H1 (cell line): ENCODE measurements around the gene SV2B. TPM values are rescaled to one million over a fixed set of nuclear protein-coding genes. Genes with fewer than 3 reads are reported as not detected.

Experiments used
- CTCF ChIA-PET: fragments of 300-600 bp; sonication (Branson Sonifier 250); formaldehyde crosslinking; loops from one replicate; lab custom pipeline; 2021; ENCODE audit not compliant: partially characterized antibody; lab: Charles Lee
- POLR2A ChIA-PET: fragments of 300-600 bp; sonication (Branson Sonifier 250); formaldehyde crosslinking; loops from one replicate; lab custom pipeline; 2021; ENCODE audit warnings: inconsistent platforms; ENCODE audit not compliant: partially characterized antibody; lab: Charles Lee
- DNase-seq, 2 experiments: peaks; one replicate each; pipeline versions ENCODE4 v3.0.0 to v3.0.0-alpha.2; 2010 to 2022; ENCODE audit warnings: low spot score in 2 of 2, low read depth in 1 of 2, mixed read lengths in 1 of 2
- FAIRE-seq: peaks from 2 replicates; lab custom pipeline; 2011; peaks lifted over from hg19 to GRCh38; lab: Jason Lieb, UNC
- H2AFZ ChIP-seq: 2 replicates; pipeline ENCODE4 v1.8.1; 2012; ENCODE audit warnings: low read length, inconsistent platforms
- H2AK5ac ChIP-seq: 2 replicates; pipeline ENCODE4 v1.6.1; 2013; ENCODE audit warnings: low read depth, low read length
- H2BK120ac ChIP-seq: replicated peaks from 2 replicates; pipeline ENCODE3; 2013; ENCODE audit warnings: low read depth, low read length, inconsistent platforms
- H2BK12ac ChIP-seq: 2 replicates; pipeline ENCODE4 v1.6.1; 2013; ENCODE audit warnings: low read depth, low read length
- H2BK15ac ChIP-seq: 2 replicates; pipeline ENCODE4 v1.6.1; 2013; ENCODE audit warnings: low read length
- H2BK20ac ChIP-seq: 2 replicates; pipeline ENCODE4 v1.6.1; 2013; ENCODE audit warnings: low read length
- H2BK5ac ChIP-seq: 2 replicates; pipeline ENCODE4 v1.6.1; 2013; ENCODE audit warnings: low read depth, low read length
- H3K14ac ChIP-seq: 2 replicates; pipeline ENCODE4 v1.6.1; 2013; ENCODE audit warnings: inconsistent platforms; ENCODE audit not compliant: insufficient read length
- H3K18ac ChIP-seq: 2 replicates; pipeline ENCODE4 v1.6.1; 2013; ENCODE audit warnings: low read length; ENCODE audit errors: extremely low read depth
- H3K23ac ChIP-seq: 2 replicates; pipeline ENCODE4 v1.6.1; 2013; ENCODE audit warnings: inconsistent platforms; ENCODE audit not compliant: insufficient read length
- H3K23me2 ChIP-seq: 2 replicates; pipeline ENCODE4 v1.6.1; 2013; ENCODE audit warnings: low read depth, low read length
- H3K27ac ChIP-seq: 2 replicates; pipeline ENCODE4 v1.6.1; 2011; ENCODE audit warnings: low read depth, low read length, inconsistent platforms
- H3K27me3 ChIP-seq, 4 experiments: replicated peaks in 1 of 4; 1 replicate in 1 of 4; 2 replicates in 3 of 4; pipeline versions ENCODE4 v1.6.1 to v1.8.1; 2011 to 2013; ENCODE audit warnings: low read length in 3 of 4, mild to moderate bottlenecking in 3 of 4, inconsistent platforms in 2 of 4, mixed read lengths in 2 of 4, moderate library complexity in 1 of 4; ENCODE audit not compliant: control insufficient read depth in 3 of 4, insufficient read depth in 3 of 4; ENCODE audit errors: extremely low read depth in 1 of 4
- H3K36me3 ChIP-seq, 4 experiments: 2 replicates each; pipeline versions ENCODE4 v1.6.1 to v1.8.1; 2011 to 2013; ENCODE audit warnings: mild to moderate bottlenecking in 4 of 4, low read length in 3 of 4, moderate library complexity in 2 of 4, control low read depth in 1 of 4, inconsistent platforms in 1 of 4; ENCODE audit not compliant: insufficient read depth in 4 of 4, control insufficient read depth in 2 of 4
- H3K4ac ChIP-seq: replicated peaks from 2 replicates; pipeline ENCODE3; 2013; ENCODE audit warnings: low read length, low read depth, mixed read lengths, inconsistent platforms; ENCODE audit not compliant: insufficient read length
- H3K4me1 ChIP-seq, 4 experiments: replicated peaks in 1 of 4; 1 replicate in 1 of 4; 2 replicates in 3 of 4; pipeline versions ENCODE4 v1.6.1 to v1.8.1; 2011 to 2013; ENCODE audit warnings: low read length in 3 of 4, inconsistent platforms in 2 of 4, mixed read lengths in 1 of 4; ENCODE audit not compliant: insufficient read depth in 4 of 4, control insufficient read depth in 3 of 4
- H3K4me2 ChIP-seq, 2 experiments: 2 replicates each; pipeline versions ENCODE4 v1.6.1 to v1.8.1; 2011 to 2013; ENCODE audit warnings: low read depth in 2 of 2, low read length in 2 of 2, control low read depth in 1 of 2, inconsistent platforms in 1 of 2, mild to moderate bottlenecking in 1 of 2; ENCODE audit not compliant: insufficient read depth in 1 of 2
- H3K4me3 ChIP-seq, 4 experiments: fragments of 200-600, 300-600 bp in 1 of 4; sonication (generic), shearing (Covaris generic), sonication (Bioruptor Twin) in 1 of 4; 2 replicates each; pipeline versions ENCODE4 v1.5.1 to v1.8.1; 2011 to 2016; ENCODE audit warnings: low read length in 4 of 4, low read depth in 3 of 4, control low read depth in 2 of 4, inconsistent platforms in 2 of 4, mild to moderate bottlenecking in 2 of 4, mixed read lengths in 1 of 4, moderate library complexity in 1 of 4; ENCODE audit not compliant: insufficient read depth in 2 of 4; ENCODE audit errors: extremely low read depth in 1 of 4
- H3K56ac ChIP-seq: replicated peaks from 2 replicates; pipeline ENCODE3; 2013; ENCODE audit warnings: low read depth, mild to moderate bottlenecking, mixed read lengths, low read length, inconsistent platforms; ENCODE audit not compliant: insufficient read length
- H3K79me1 ChIP-seq: 2 replicates; pipeline ENCODE4 v1.6.1; 2013; ENCODE audit warnings: low read depth, low read length, control low read depth
- H3K79me2 ChIP-seq, 2 experiments: 2 replicates each; pipeline versions ENCODE4 v1.6.1 to v1.8.1; 2012 to 2013; ENCODE audit warnings: low read length in 2 of 2, mild to moderate bottlenecking in 2 of 2, inconsistent platforms in 1 of 2; ENCODE audit not compliant: insufficient read depth in 2 of 2, control insufficient read depth in 1 of 2
- H3K9ac ChIP-seq, 4 experiments: replicated peaks in 1 of 4; 1 replicate in 1 of 4; 2 replicates in 3 of 4; pipeline versions ENCODE4 v1.6.1 to v1.8.1; 2011 to 2013; ENCODE audit warnings: low read depth in 3 of 4, low read length in 3 of 4, control low read depth in 2 of 4, mild to moderate bottlenecking in 2 of 4, moderate library complexity in 2 of 4, inconsistent platforms in 1 of 4; ENCODE audit errors: extremely low read depth in 1 of 4
- H3K9me3 ChIP-seq, 2 experiments: 2 replicates each; pipeline versions ENCODE4 v1.6.1 to v1.8.1; 2012 to 2013; ENCODE audit warnings: mild to moderate bottlenecking in 2 of 2, moderate library complexity in 2 of 2, control low read depth in 1 of 2, inconsistent platforms in 1 of 2, low read depth in 1 of 2, low read length in 1 of 2, mixed read lengths in 1 of 2; ENCODE audit not compliant: insufficient read depth in 2 of 2
- H4K20me1 ChIP-seq, 2 experiments: replicated peaks in 1 of 2; 2 replicates each; pipeline versions ENCODE3 to v1.8.1; 2011 to 2013; ENCODE audit warnings: inconsistent platforms in 2 of 2, low read length in 2 of 2, mild to moderate bottlenecking in 1 of 2; ENCODE audit not compliant: insufficient read depth in 2 of 2, control insufficient read depth in 1 of 2
- H4K5ac ChIP-seq: 2 replicates; pipeline ENCODE4 v1.6.1; 2013; ENCODE audit warnings: low read length, low read depth, mixed read lengths, inconsistent platforms; ENCODE audit not compliant: insufficient read length
- H4K8ac ChIP-seq: 2 replicates; pipeline ENCODE4 v1.8.0; 2013; ENCODE audit warnings: mild to moderate bottlenecking, moderate library complexity, low read length, inconsistent platforms; ENCODE audit not compliant: insufficient read depth; ENCODE audit errors: extremely low read depth
- H4K91ac ChIP-seq: replicated peaks from 2 replicates; pipeline ENCODE3; 2013; ENCODE audit warnings: low read length, mixed read lengths, inconsistent platforms; ENCODE audit not compliant: insufficient read length
- NRF1 ChIP-seq: IDR thresholded peaks from 2 replicates; pipeline ENCODE4 v1.6.1; 2011; ENCODE audit warnings: mild to moderate bottlenecking, low read depth, low read length, improper control_type of control experiment
- TBP ChIP-seq: IDR thresholded peaks from 2 replicates; pipeline ENCODE4 v1.6.1; 2011; ENCODE audit warnings: low read depth, low read length, improper control_type of control experiment
- WGBS, 2 experiments: shearing (Covaris generic) in 1 of 2; methylation state at CpG; one replicate each; pipeline versions ENCODE4 v1.1.6 to v1.1.7; 2013 to 2015; ENCODE audit warnings: low lambda C conversion rate in 2 of 2, mixed read lengths in 2 of 2, inconsistent platforms in 1 of 2, low coverage in 1 of 2, missing lambda C conversion rate in 1 of 2; ENCODE audit not compliant: insufficient replicate concordance in 2 of 2, insufficient coverage in 1 of 2, insufficient read length in 1 of 2; ENCODE audit errors: extremely low coverage in 1 of 2, missing lambda C conversion rate in 1 of 2; 5-methylcytosine and 5-hydroxymethylcytosine counted together
- polyA plus RNA-seq, 7 experiments: library from polyadenylated mRNA; depleted of rRNA in 3 of 7; stranded (reverse) in 5 of 7; unstranded in 2 of 7; fragments of >200 nt in 5 of 7; fragments of 200-250 nt in 2 of 7; gene quantifications; 1 replicate in 5 of 7; 2 replicates in 1 of 7; 4 replicates in 1 of 7; pipeline versions ENCODE4 v1.2.1 to v1.2.3, GENCODE V29; 2011 to 2013; ENCODE audit warnings: missing spikeins in 2 of 7, mixed read lengths in 2 of 7
- total RNA-seq: library from RNA; stranded (reverse); fragmentation: NEBNext Ultra II Directional; extraction: Animal tissue kit (Norgen Biotek cat#: 25700); gene quantifications from 2 replicates; pipeline ENCODE4 v1.2.1, GENCODE V29; 2021

SV2B gene
- total and polyA plus RNA-seq, 2 of the 8 experiments (the other 6 are each of a cell fraction or from before 2014, with no cell fraction given): 0.09 to 0.20 TPM

DNA sequence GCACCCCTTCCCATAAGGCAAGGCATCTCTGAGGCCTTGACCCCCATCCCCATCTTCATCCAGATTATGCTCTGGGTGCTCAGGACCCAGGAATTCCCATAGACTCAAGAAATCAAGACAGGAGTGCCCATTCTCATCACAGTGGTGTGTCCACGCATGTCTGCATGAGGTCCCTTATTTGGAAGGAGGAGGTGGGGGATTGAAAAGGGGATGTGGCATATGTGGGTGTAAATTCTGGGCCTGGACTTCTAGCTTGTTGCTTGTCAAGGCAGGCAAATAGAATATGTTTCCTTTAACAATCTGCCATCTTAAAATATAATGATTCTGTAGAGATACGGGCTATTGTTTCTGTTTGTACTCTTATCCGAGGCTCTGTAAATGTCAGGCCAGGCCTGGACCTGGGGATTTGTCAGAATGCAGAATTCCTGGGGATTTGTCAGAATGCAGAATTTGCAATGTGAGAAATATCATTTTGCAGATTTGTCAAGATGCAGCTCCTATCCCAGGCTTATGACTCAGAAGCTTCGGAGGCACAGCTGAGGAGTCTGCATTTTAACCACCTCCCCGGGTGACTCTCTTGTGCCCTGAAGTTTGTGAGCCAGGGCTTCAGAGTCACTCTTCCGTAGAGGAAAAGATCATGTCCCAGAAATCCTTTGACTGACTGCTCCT, 157.8 kb downstream of the SV2B start:
- H3K79me1 ChIP-seq: no peaks in the 10 kb centered on the region
- no peaks in the 10 kb centered on the region for H3K79me2 ChIP-seq
- H3K9ac ChIP-seq: no peak overlapping the region
- no peak overlapping the region for H3K4me2 ChIP-seq
- H3K4me1 ChIP-seq: no peaks in the 10 kb centered on the region
- 91% methylated on average over 6 of the region's 6 CpGs; no CpG with 5 or more reads in 1 of the 2 experiments for WGBS, 2 experiments
- ChIA-PET CTCF (interaction anchor here (0.6 to 7.8 kb wide), 24 partner anchors 10 to 595 kb away, joined by 3 to 78 read pairs (median 4); no protein-coding TSS in a partner anchor), POLR2A (no interaction called here)
- no peaks in the 10 kb centered on the region for H3K9me3 ChIP-seq
- H4K20me1 ChIP-seq: no peaks in the 10 kb centered on the region
- H3K18ac ChIP-seq: no peak overlapping the region
- TF ChIP-seq NRF1 (no peak), TBP (no peak)
- FAIRE-seq (no peak), DNase-seq (no peak)
- H2BK15ac ChIP-seq: no peak overlapping the region
- H3K4ac ChIP-seq: no peak overlapping the region
- no peak overlapping the region for H4K5ac ChIP-seq
- H2BK5ac ChIP-seq: no peak overlapping the region
- H2AK5ac ChIP-seq: no peak overlapping the region
- no peak overlapping the region for H2BK120ac ChIP-seq
- no peak overlapping the region for H3K56ac ChIP-seq
- H4K91ac ChIP-seq: no peak overlapping the region
- peaks cover under 1% of the 10 kb centered on the region; the same call in 1 of the 2 replicates for H3K23me2 ChIP-seq
- H3K27ac ChIP-seq: no peak overlapping the region
- H3K14ac ChIP-seq: no peak overlapping the region
- no peak overlapping the region for H4K8ac ChIP-seq
- H2BK20ac ChIP-seq: no peak overlapping the region
- H3K23ac ChIP-seq: no peak overlapping the region
- no peak overlapping the region for H3K4me3 ChIP-seq
- no peak overlapping the region for H2BK12ac ChIP-seq
- H2AFZ ChIP-seq: no peak overlapping the region
- H3K27me3 ChIP-seq: peaks cover 0 to 3% (median 0%) of the 10 kb centered on the region in 4 experiments; a peak in 1 of 7 replicates
- no peaks in the 10 kb centered on the region for H3K36me3 ChIP-seq
